Measurements from ENCODE around the gene ZDHHC3.
"Not testable (repeated sequence)": the region's sequence is repeated elsewhere in the genome, so short reads cannot be mapped to it uniquely, and the experiment has no call there.

The ZDHHC3 gene

GRCh38 chr3:44993471-44994205, 17.7 kb upstream of the ZDHHC3 start:
- Histone ChIP-seq H3K27me3 (ENCODE audit: control insufficient read depth, insufficient read depth, low read length) (no peaks in the 10 kb centered on the region), H3K9ac (ENCODE audit: low read depth, low read length) (peak overlapping the region; percentile 53), H3K4me1 (ENCODE audit: control insufficient read depth, insufficient read depth, low read length) (peaks cover 43% of the 10 kb centered on the region), H3K4me3 (ENCODE audit: low read length) (peak overlapping the region; percentile 22), H3K36me3 (ENCODE audit: insufficient read depth, low read length) (peaks cover 50% of the 10 kb centered on the region), H3K9me3 (replicated peaks; ENCODE audit: low read length) (no peaks in the 10 kb centered on the region), H3K4me2 (ENCODE audit: low read length) (peak overlapping the region; percentile 40)

GRCh38 chr3:44992555-44993470, 16.8 kb upstream of the ZDHHC3 start:
- Histone ChIP-seq H3K9me3 (replicated peaks; ENCODE audit: low read length) (no peaks in the 10 kb centered on the region), H3K9ac (ENCODE audit: low read depth, low read length) (peak overlapping the region; percentile 53), H3K36me3 (ENCODE audit: insufficient read depth, low read length) (peaks cover 49% of the 10 kb centered on the region), H3K27me3 (ENCODE audit: control insufficient read depth, insufficient read depth, low read length) (no peaks in the 10 kb centered on the region), H3K4me3 (ENCODE audit: low read length) (peak overlapping the region; percentile 22), H3K4me1 (ENCODE audit: control insufficient read depth, insufficient read depth, low read length) (peaks cover 43% of the 10 kb centered on the region), H3K4me2 (ENCODE audit: low read length) (peak overlapping the region; percentile 40)

DNA sequence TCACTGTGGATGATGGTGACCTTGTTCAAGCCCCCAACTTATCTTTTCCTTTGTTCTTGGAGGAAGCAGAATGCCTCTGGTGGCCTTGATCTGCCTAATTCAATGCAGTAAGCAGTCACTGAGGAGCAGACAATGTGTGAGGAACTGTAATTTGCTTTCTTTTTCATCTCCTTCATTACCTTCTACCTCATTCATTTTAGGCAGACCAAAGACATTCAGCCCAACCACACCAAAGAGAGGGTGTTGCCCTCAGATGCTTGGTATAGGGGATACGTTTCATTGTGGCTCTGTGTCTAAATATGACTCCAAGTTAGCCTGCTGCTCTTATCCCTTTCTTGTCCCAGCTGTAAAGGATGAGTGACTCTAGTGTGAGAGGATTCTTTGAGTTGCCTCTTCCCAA, 15.4 kb upstream of the ZDHHC3 start:
- H3K27me3 ChIP-seq (ENCODE audit: control insufficient read depth, insufficient read depth, low read length): no peaks in the 10 kb centered on the region
- H3K36me3 ChIP-seq (ENCODE audit: insufficient read depth, low read length): peaks cover 36% of the 10 kb centered on the region
- no peaks in the 10 kb centered on the region for H3K9me3 ChIP-seq (replicated peaks; ENCODE audit: low read length)
- no peak overlapping the region for H3K4me2 ChIP-seq (ENCODE audit: low read length)
- H3K9ac ChIP-seq (ENCODE audit: low read depth, low read length): no peak overlapping the region
- no peak overlapping the region for H3K4me3 ChIP-seq (ENCODE audit: low read length)
- peaks cover 43% of the 10 kb centered on the region for H3K4me1 ChIP-seq (ENCODE audit: control insufficient read depth, insufficient read depth, low read length)

- Histone ChIP-seq H3K9ac (ENCODE audit: low read depth, low read length) (no peak overlapping the region), H3K4me2 (ENCODE audit: low read length) (no peak overlapping the region), H3K9me3 (replicated peaks; ENCODE audit: low read length) (no peaks in the 10 kb centered on the region), H3K36me3 (ENCODE audit: insufficient read depth, low read length) (peaks cover 29% of the 10 kb centered on the region), H3K4me1 (ENCODE audit: control insufficient read depth, insufficient read depth, low read length) (peaks cover 30% of the 10 kb centered on the region), H3K4me3 (ENCODE audit: low read length) (no peak overlapping the region), H3K27me3 (ENCODE audit: control insufficient read depth, insufficient read depth, low read length) (no peaks in the 10 kb centered on the region)
These were observed 13.8 kb upstream of the ZDHHC3 start for GRCh38 chr3:44989636-44990373.

DNA sequence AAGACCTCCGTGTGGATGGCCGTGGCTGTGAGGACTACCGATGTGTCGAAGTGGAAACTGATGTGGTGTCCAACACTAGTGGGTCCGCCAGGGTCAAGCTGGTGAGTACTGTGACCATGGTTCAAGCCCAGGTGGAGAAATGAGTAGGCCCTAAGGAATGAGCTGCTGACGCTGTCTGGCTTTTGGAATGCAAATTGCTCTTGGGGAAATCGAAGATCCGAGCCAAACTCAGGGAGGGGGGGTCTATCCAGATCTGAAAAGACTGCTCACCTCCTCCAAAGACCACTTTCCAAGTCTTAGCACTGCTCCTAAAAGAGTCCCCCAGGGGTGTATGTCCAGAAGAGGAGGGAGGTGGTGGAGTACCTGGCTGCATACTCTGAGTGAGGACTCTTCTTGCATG, 13.2 kb upstream of the ZDHHC3 start:
- H3K4me3 ChIP-seq (ENCODE audit: low read length): no peak overlapping the region
- peaks cover 29% of the 10 kb centered on the region for H3K36me3 ChIP-seq (ENCODE audit: insufficient read depth, low read length)

GRCh38 chr3:44988073-44988472, 12.1 kb upstream of the ZDHHC3 start:
- Histone ChIP-seq H3K4me1 (ENCODE audit: control insufficient read depth, insufficient read depth, low read length) (peaks cover 16% of the 10 kb centered on the region), H3K4me2 (ENCODE audit: low read length) (no peak overlapping the region), H3K9me3 (replicated peaks; ENCODE audit: low read length) (no peaks in the 10 kb centered on the region), H3K27me3 (ENCODE audit: control insufficient read depth, insufficient read depth, low read length) (no peaks in the 10 kb centered on the region), H3K36me3 (ENCODE audit: insufficient read depth, low read length) (peaks cover 28% of the 10 kb centered on the region), H3K4me3 (ENCODE audit: low read length) (no peak overlapping the region), H3K9ac (ENCODE audit: low read depth, low read length) (no peak overlapping the region)

More for the DNA sequence above, 13.2 kb upstream of the ZDHHC3 start:
- no peaks in the 10 kb centered on the region for H3K27me3 ChIP-seq (ENCODE audit: control insufficient read depth, insufficient read depth, low read length)
- H3K9ac ChIP-seq (ENCODE audit: low read depth, low read length): no peak overlapping the region
- H3K9me3 ChIP-seq (replicated peaks; ENCODE audit: low read length): no peaks in the 10 kb centered on the region
- H3K4me2 ChIP-seq (ENCODE audit: low read length): no peak overlapping the region
- H3K4me1 ChIP-seq (ENCODE audit: control insufficient read depth, insufficient read depth, low read length): peaks cover 23% of the 10 kb centered on the region

- Histone ChIP-seq H3K9ac (ENCODE audit: low read depth, low read length) (no peak overlapping the region), H3K4me3 (ENCODE audit: low read length) (no peak overlapping the region), H3K4me2 (ENCODE audit: low read length) (no peak overlapping the region), H3K9me3 (replicated peaks; ENCODE audit: low read length) (no peaks in the 10 kb centered on the region), H3K4me1 (ENCODE audit: control insufficient read depth, insufficient read depth, low read length) (peaks cover 9% of the 10 kb centered on the region), H3K27me3 (ENCODE audit: control insufficient read depth, insufficient read depth, low read length) (no peaks in the 10 kb centered on the region), H3K36me3 (ENCODE audit: insufficient read depth, low read length) (peaks cover 23% of the 10 kb centered on the region)
These were observed 11.4 kb upstream of the ZDHHC3 start for GRCh38 chr3:44987332-44987731.

DNA sequence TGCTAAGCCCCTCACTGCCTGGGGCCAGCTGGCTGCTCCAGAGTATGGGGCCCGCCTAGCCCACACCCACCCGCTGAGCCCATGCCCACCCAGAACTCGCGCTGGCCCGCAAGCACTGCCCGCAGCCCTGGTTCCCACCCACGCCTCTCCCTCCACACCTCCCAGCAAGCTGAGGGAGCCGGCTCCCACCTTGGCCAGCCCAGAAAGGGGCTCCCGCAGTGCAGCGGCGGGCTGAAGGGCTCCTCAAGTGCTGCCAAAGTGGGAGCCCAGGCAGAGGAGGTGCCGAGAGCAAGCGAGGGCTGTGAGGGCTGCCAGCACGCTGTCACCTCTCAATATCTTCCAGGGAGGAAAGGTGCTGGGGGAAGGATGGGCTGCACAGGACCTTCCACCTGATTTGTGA, 10.4 kb upstream of the ZDHHC3 start:
- H3K4me1 ChIP-seq (ENCODE audit: control insufficient read depth, insufficient read depth, low read length); H3K4me3 ChIP-seq (ENCODE audit: low read length); H3K4me2 ChIP-seq (ENCODE audit: low read length); H3K27me3 ChIP-seq (ENCODE audit: control insufficient read depth, insufficient read depth, low read length); H3K9me3 ChIP-seq (replicated peaks; ENCODE audit: low read length); H3K9ac ChIP-seq (ENCODE audit: low read depth, low read length): not testable (repeated sequence)
- peaks cover 13% of the 10 kb centered on the region for H3K36me3 ChIP-seq (ENCODE audit: insufficient read depth, low read length)

DNA sequence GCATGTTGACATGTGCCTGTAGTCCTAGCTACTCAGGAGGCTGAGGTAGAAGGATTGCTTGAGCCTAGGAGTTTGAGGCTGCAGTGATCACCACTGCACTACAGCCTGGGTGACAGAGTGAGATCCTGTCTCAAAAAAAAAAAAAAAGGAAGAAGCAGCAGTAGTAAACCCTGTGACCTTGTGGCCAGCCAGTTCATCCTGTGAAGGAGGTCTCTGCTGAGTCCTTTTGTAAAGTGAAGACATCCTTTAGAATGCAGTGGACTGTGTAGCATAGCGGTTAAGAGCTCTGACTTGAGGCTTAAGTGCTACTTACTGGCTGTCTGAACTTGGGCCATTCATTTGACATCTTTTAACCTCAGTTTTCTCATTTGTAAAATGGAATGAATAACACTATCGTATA, 8.4 kb upstream of the ZDHHC3 start:
- Histone ChIP-seq H3K36me3 (ENCODE audit: insufficient read depth, low read length) (no peaks in the 10 kb centered on the region), H3K9ac (ENCODE audit: low read depth, low read length) (no peak overlapping the region), H3K4me2 (ENCODE audit: low read length) (no peak overlapping the region), H3K4me3 (ENCODE audit: low read length) (no peak overlapping the region), H3K9me3 (replicated peaks; ENCODE audit: low read length) (no peaks in the 10 kb centered on the region), H3K27me3 (ENCODE audit: control insufficient read depth, insufficient read depth, low read length) (no peaks in the 10 kb centered on the region), H3K4me1 (ENCODE audit: control insufficient read depth, insufficient read depth, low read length) (peaks cover 4% of the 10 kb centered on the region)

- H3K27me3 ChIP-seq (ENCODE audit: control insufficient read depth, insufficient read depth, low read length): no peaks in the 10 kb centered on the region
- no peak overlapping the region for H3K4me2 ChIP-seq (ENCODE audit: low read length)
- peaks cover 4% of the 10 kb centered on the region for H3K36me3 ChIP-seq (ENCODE audit: insufficient read depth, low read length)
- H3K4me3 ChIP-seq (ENCODE audit: low read length): no peak overlapping the region
- no peak overlapping the region for H3K9ac ChIP-seq (ENCODE audit: low read depth, low read length)
- H3K9me3 ChIP-seq (replicated peaks; ENCODE audit: low read length): no peaks in the 10 kb centered on the region
- peaks cover 4% of the 10 kb centered on the region for H3K4me1 ChIP-seq (ENCODE audit: control insufficient read depth, insufficient read depth, low read length)
These were observed 7.5 kb upstream of the ZDHHC3 start for GRCh38 chr3:44983484-44983941.

- H3K4me1 ChIP-seq (ENCODE audit: control insufficient read depth, insufficient read depth, low read length): peaks cover 4% of the 10 kb centered on the region
- no peak overlapping the region for H3K4me3 ChIP-seq (ENCODE audit: low read length)
- peaks cover 4% of the 10 kb centered on the region for H3K36me3 ChIP-seq (ENCODE audit: insufficient read depth, low read length)
- H3K4me2 ChIP-seq (ENCODE audit: low read length): no peak overlapping the region
- no peak overlapping the region for H3K9ac ChIP-seq (ENCODE audit: low read depth, low read length)
- H3K27me3 ChIP-seq (ENCODE audit: control insufficient read depth, insufficient read depth, low read length): no peaks in the 10 kb centered on the region
- no peaks in the 10 kb centered on the region for H3K9me3 ChIP-seq (replicated peaks; ENCODE audit: low read length)
These were observed 6.8 kb upstream of the ZDHHC3 start for GRCh38 chr3:44982817-44983216.

Measured in skeletal muscle satellite cell (primary cell).